ENCODE results near the gene FCER2. TPM values are rescaled to one million over a fixed set of nuclear protein-coding genes. Genes with fewer than 3 reads are reported as not detected.

FCER2 gene
- total and polyA plus RNA-seq, 4 donors: 0.14 TPM; not detected in 3

DNA sequence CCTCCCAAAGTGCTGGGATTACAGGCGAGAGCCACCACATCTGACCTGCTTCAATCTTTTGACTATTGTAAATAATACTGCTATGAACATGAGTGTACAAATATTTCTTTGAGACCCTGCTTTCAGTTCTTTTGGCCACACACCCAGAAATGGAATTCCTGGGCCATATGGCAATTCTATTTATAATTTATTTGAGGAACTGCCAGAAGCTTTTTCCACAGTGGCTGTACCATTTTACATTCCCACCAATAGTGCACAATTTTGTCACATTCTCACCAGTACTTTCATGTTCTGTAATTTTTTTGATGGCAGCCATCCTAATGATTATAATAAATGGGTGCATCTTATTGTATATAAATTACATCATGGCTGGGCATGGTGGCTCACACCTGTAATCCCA, 13.7 kb upstream of the FCER2 start:
- no peak for DNase-seq (ENCODE audit: low spot score)

DNA sequence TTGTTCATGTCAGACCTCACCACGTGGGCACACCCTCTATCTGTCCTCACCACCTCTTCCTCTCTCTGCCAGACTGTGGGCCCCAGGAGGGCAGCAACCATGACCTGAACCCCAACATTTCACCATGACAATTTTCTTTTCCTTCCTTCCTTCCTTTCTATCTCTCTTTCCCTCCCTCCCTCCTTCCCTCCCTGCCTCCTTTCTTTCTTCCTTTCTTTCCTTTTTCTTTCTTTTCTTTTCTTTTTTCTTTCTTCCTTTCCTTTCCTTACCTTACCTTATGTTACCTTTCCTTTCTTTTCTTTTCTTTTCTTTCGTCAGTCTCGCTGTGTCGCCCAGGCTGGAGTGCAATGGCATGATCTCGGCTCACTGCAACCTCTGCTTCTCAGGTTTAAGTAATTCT, 8.7 kb upstream of the FCER2 start:
- TF ChIP-seq NR2F2 (IDR thresholded peaks at IDR 0.05): no peak
- no peak for TF ChIP-seq HNF4G (IDR thresholded peaks at IDR 0.05)
- no peak for TF ChIP-seq FOXA2 (IDR thresholded peaks at IDR 0.05)
- TF ChIP-seq, protein P1, sequence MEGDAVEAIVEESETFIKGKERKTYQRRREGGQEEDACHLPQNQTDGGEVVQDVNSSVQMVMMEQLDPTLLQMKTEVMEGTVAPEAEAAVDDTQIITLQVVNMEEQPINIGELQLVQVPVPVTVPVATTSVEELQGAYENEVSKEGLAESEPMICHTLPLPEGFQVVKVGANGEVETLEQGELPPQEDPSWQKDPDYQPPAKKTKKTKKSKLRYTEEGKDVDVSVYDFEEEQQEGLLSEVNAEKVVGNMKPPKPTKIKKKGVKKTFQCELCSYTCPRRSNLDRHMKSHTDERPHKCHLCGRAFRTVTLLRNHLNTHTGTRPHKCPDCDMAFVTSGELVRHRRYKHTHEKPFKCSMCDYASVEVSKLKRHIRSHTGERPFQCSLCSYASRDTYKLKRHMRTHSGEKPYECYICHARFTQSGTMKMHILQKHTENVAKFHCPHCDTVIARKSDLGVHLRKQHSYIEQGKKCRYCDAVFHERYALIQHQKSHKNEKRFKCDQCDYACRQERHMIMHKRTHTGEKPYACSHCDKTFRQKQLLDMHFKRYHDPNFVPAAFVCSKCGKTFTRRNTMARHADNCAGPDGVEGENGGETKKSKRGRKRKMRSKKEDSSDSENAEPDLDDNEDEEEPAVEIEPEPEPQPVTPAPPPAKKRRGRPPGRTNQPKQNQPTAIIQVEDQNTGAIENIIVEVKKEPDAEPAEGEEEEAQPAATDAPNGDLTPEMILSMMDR (IDR thresholded peaks at IDR 0.05; ENCODE audit: low read depth, low read length, missing input control): no peak
- Histone ChIP-seq H3K4me3 (ENCODE audit: low read depth in 1 of 3, low read length in 3 of 3) (no peak overlapping the region), H3K27me3 (ENCODE audit: control insufficient read depth in 4 of 4, insufficient read depth in 4 of 4, low read length in 3 of 4) (no peaks in the 10 kb centered on the region), H3K9ac (ENCODE audit: low read depth in 1 of 2, low read length in 2 of 2) (no peak overlapping the region), H3K36me3 (ENCODE audit: control insufficient read depth in 4 of 4, insufficient read depth in 3 of 4, low read depth in 1 of 4, low read length in 3 of 4) (no peaks in the 10 kb centered on the region), H3K9me3 (ENCODE audit: control insufficient read depth in 4 of 4, low read length in 3 of 4) (no peaks in the 10 kb centered on the region), H3K27ac (ENCODE audit: low read depth in 1 of 2, low read length in 2 of 2) (no peak overlapping the region), H3K4me1 (ENCODE audit: control insufficient read depth in 4 of 4, insufficient read depth in 4 of 4, low read length in 3 of 4) (no peaks in the 10 kb centered on the region)
- no peak for DNase-seq (ENCODE audit: low spot score)
- WGBS: 77% methylated on average over 5 of the region's 5 CpGs

More for the DNA sequence above, 13.7 kb upstream of the FCER2 start:
- WGBS: 90% methylated on average over 1 of the region's 1 CpG
- H3K36me3 ChIP-seq (ENCODE audit: control insufficient read depth in 4 of 4, insufficient read depth in 3 of 4, low read depth in 1 of 4, low read length in 3 of 4): no peaks in the 10 kb centered on the region
- H3K27ac ChIP-seq (ENCODE audit: low read depth in 1 of 2, low read length in 2 of 2): no peak overlapping the region
- no peaks in the 10 kb centered on the region for H3K4me1 ChIP-seq (ENCODE audit: control insufficient read depth in 4 of 4, insufficient read depth in 4 of 4, low read length in 3 of 4)
- H3K9me3 ChIP-seq (ENCODE audit: control insufficient read depth in 4 of 4, low read length in 3 of 4): peaks cover 0 to 7% (median 4%) of the 10 kb centered on the region in 4 donors
- no peak overlapping the region for H3K4me3 ChIP-seq (ENCODE audit: low read depth in 1 of 3, low read length in 3 of 3)
- H3K27me3 ChIP-seq (ENCODE audit: control insufficient read depth in 4 of 4, insufficient read depth in 4 of 4, low read length in 3 of 4): no peaks in the 10 kb centered on the region
- TF ChIP-seq FOXA1 (IDR thresholded peaks at IDR 0.05) (no peak), HNF4A (conservative IDR thresholded peaks at IDR 0.05) (no peak)
- H3K9ac ChIP-seq (ENCODE audit: low read depth in 1 of 2, low read length in 2 of 2): no peak overlapping the region

DNA sequence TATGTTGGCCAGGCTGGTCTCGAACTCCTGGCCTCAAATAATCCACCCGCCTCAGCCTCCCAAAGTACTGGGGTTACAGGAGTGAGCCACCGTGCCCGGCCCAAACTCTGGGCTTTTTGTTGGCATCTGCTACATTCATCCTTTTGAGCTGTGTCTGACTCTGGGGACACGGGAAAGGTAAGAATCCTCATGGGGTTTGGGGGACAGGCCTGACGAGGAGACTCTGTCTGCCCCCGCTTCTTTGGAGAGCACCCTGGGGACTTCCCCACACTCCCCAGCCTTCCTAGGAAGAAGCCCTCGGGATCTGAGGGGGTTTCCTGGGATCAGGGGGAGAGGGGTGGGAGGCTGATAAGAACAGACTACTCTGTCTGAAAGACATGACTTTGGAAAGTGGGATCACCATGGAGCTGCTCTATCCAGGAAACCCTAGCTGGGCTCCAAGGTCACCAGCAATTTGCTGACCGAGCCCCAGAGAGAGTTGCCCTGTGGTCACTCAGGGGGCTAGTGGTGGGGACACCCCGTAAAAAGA, 8.1 kb upstream of the FCER2 start:
- DNase-seq (ENCODE audit: low spot score): no peak
- 78% methylated on average over 10 of the region's 10 CpGs for WGBS
- H3K27ac ChIP-seq (ENCODE audit: low read depth in 1 of 2, low read length in 2 of 2): no peak overlapping the region

DNA sequence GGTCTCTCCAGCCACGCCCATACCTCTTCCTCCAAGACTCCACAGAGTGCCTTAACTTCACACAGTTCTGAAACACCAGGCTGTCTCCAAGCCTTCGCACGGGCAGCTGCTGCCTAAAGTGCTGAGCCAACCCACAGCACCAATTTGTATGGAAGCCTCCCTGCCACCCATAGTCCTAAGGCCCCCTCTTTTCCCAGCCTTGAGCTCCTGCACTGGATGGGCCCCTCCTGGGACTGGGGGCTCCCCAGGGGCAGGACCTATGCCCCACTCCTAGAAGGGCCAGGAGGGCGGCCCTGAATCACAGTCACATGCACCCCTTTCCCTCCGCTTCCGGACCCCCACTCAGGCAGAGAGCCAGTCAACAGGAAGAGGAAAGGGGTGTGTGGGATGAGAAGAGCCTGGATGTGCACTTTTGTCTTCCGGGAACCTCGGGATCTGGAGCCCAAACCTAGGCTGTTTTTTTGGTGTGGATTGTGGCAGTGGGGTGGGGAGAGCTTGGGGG, 5.1 kb upstream of the FCER2 start:
- Histone ChIP-seq H3K27ac (ENCODE audit: low read depth in 1 of 2, low read length in 2 of 2) (peak overlapping the region; percentile 34 to 58), H3K4me1 (ENCODE audit: control insufficient read depth in 4 of 4, insufficient read depth in 4 of 4, low read length in 3 of 4) (no peaks in the 10 kb centered on the region), H3K9ac (ENCODE audit: low read depth in 1 of 2, low read length in 2 of 2) (no peak overlapping the region), H3K4me3 (ENCODE audit: low read depth in 1 of 3, low read length in 3 of 3) (no peak overlapping the region), H3K27me3 (ENCODE audit: control insufficient read depth in 4 of 4, insufficient read depth in 4 of 4, low read length in 3 of 4) (no peaks in the 10 kb centered on the region), H3K9me3 (ENCODE audit: control insufficient read depth in 4 of 4, low read length in 3 of 4) (no peaks in the 10 kb centered on the region), H3K36me3 (ENCODE audit: control insufficient read depth in 4 of 4, insufficient read depth in 3 of 4, low read depth in 1 of 4, low read length in 3 of 4) (no peaks in the 10 kb centered on the region)
- DNase-seq (ENCODE audit: low spot score): no peak
- no peak for TF ChIP-seq RAD21 (IDR thresholded peaks at IDR 0.05)
- TF ChIP-seq HNF4A (conservative IDR thresholded peaks at IDR 0.05): no peak
- no peak for TF ChIP-seq RXRA (IDR thresholded peaks at IDR 0.05)
- TF ChIP-seq TAF1 (conservative IDR thresholded peaks at IDR 0.05): no peak
- no peak for TF ChIP-seq HNF4G (IDR thresholded peaks at IDR 0.05)
- no peak for TF ChIP-seq FOXA1 (IDR thresholded peaks at IDR 0.05)
- TF ChIP-seq, protein P1 (IDR thresholded peaks at IDR 0.05; ENCODE audit: low read depth, low read length, missing input control): no peak
- no peak for TF ChIP-seq YY1 (IDR thresholded peaks at IDR 0.05)
- no peak for TF ChIP-seq SP1 (IDR thresholded peaks at IDR 0.05)
- TF ChIP-seq, protein P2, sequence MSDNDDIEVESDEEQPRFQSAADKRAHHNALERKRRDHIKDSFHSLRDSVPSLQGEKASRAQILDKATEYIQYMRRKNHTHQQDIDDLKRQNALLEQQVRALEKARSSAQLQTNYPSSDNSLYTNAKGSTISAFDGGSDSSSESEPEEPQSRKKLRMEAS (IDR thresholded peaks at IDR 0.05): no peak
- TF ChIP-seq, protein P3, sequence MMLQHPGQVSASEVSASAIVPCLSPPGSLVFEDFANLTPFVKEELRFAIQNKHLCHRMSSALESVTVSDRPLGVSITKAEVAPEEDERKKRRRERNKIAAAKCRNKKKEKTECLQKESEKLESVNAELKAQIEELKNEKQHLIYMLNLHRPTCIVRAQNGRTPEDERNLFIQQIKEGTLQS (IDR thresholded peaks at IDR 0.05): no peak
- WGBS: 72% methylated on average over 8 of the region's 8 CpGs

More for the DNA sequence above, 8.1 kb upstream of the FCER2 start:
- H3K36me3 ChIP-seq (ENCODE audit: control insufficient read depth in 4 of 4, insufficient read depth in 3 of 4, low read depth in 1 of 4, low read length in 3 of 4): no peaks in the 10 kb centered on the region
- H3K9me3 ChIP-seq (ENCODE audit: control insufficient read depth in 4 of 4, low read length in 3 of 4): no peaks in the 10 kb centered on the region
- no peaks in the 10 kb centered on the region for H3K27me3 ChIP-seq (ENCODE audit: control insufficient read depth in 4 of 4, insufficient read depth in 4 of 4, low read length in 3 of 4)
- no peak overlapping the region for H3K4me3 ChIP-seq (ENCODE audit: low read depth in 1 of 3, low read length in 3 of 3)
- H3K9ac ChIP-seq (ENCODE audit: low read depth in 1 of 2, low read length in 2 of 2): no peak overlapping the region
- no peak for TF ChIP-seq EGR1 (IDR thresholded peaks at IDR 0.05; ENCODE audit: low read depth in 2 of 2)
- H3K4me1 ChIP-seq (ENCODE audit: control insufficient read depth in 4 of 4, insufficient read depth in 4 of 4, low read length in 3 of 4): no peaks in the 10 kb centered on the region

Data from liver (tissue), 9 donors.